GM18499 (cell line): ENCODE measurements around the gene CPNE5.

ENCODE experiments used
- ATAC-seq: cut with Tn5 transposase; IDR thresholded peaks from one replicate; pipeline ENCODE4 v1.9.1; 2021; ENCODE audit warnings: moderate number of reproducible peaks; ENCODE audit not compliant: insufficient read depth, unreplicated experiment

The CPNE5 gene

DNA sequence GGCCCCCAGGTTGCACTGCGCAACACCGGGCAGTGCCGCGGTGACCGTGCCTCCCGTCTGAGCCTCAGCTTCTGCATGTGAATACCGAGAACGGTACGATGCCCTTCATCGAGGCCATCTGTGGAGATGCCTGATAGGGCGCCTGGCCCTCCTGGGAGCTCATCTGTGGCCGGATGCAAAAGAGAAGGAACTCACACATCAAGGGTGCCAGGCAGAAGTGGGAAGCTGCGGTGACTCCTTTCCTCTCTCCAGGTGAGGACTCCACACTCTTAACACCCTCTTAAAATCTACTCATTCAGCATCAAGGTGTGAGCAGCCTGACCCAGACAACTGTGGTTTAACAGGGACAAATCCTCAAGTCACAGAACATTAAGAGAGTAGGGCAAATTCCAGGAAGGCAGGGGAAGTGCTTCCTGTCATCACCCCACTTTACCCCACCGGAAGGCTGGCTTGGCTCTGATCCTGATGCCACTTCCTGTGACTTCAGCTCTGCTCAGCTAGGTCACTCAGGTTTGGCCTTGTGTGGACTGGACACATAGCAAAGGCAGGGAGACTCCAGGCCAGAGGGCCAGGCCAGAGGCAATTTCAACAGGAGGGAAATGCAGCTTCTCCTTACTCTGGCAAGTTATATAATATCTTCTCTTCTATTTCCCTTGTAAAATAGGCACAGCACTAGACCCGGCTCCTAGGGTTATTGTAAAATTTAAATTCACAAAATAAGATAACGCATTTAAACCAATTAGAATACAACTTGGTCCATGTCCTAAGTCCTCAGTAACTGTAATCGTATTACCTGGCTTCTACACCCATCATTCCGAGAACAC lies 69.4 kb downstream of the CPNE5 start:
- ATAC-seq = no peak

DNA sequence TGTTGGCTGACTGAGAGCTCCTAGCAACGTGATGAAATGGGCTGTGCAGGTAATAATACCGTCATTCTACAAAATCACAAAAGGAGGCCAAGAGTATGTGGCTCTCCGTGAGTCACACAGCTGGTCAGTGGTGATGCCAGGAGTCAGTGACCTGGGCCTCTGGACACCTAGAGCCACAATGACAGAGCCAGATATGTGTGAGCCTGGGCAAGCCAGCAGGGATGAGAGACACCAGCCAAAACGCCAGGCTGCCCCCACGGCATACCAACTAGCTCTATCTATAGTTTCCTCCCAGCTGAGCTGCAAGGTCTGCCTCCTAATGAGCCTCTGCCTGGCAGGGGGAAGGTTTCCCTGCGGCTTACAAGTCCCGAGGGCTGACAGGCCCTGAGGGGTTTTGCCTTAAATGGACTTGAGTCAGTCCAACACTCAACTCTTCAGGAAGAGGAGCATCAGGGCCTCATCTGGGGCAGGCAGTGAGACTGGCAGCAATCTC lies 70.0 kb downstream of the CPNE5 start:
- ATAC-seq = no peak

- no peak for ATAC-seq
Observed at GRCh38 chr6:36766399-36766945, 72.8 kb downstream of the CPNE5 start.

DNA sequence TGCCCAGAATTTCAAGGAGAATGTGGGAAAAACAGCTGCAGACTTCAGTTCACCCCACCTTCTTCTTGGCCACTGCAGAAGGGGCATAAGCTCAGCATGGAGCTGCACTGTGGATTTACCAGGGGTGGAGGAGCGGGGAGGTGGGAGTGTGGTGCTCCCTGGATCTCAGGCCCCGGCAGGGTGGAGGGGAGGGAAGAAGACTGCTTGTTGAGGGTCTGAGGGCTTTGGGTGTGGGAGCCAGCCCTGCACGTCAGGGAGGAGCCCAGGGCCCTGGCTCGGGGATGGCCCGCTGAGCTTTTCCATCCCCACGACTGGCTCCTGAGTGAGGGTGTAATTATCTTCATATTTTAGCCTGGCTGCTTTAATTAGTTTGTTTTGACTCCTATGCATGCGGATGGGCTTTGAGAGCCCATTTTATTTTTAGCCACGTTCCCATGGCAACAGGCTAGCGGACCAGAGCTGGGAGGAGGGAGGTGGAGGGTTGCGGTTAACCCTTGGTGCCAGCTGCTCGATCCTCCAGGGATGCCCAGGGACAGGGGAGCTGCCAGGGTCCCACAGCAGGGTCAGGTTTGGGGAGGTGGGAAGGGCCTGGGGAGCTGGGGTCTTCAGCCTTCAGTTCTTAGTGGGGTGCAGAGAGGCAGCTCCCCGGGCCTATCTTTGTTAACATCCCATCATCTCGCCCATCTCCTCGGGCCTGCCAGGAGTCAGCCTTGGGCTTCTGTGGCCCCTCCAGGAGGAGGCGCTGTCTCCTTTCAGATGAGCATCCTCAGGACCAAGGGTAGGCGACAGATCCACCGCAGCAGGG lies 73.4 kb downstream of the CPNE5 start:
- no peak for ATAC-seq

DNA sequence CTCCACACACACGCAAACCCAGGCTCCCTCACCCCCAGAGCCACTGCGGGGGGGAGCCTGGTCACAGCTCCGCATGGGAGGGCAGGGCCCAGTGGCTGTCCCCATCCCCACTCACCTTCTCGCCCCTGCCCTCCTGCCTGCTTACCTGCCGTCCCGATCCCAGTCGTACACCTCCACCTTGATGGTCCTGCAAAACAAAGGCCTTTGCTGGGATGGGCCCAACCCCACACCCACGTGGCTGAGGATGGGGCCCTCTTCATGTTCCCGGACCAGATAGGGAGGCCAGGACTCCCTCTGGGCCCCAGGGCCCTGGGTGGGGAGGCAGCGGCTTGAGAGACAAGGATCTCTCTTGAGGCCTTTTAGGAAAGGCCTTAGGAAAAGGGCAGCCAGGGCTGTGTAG lies 74.1 kb downstream of the CPNE5 start:
- no peak for ATAC-seq

GRCh38 chr6:36762123-36762522 lies 77.1 kb downstream of the CPNE5 start:
- ATAC-seq = no peak

DNA sequence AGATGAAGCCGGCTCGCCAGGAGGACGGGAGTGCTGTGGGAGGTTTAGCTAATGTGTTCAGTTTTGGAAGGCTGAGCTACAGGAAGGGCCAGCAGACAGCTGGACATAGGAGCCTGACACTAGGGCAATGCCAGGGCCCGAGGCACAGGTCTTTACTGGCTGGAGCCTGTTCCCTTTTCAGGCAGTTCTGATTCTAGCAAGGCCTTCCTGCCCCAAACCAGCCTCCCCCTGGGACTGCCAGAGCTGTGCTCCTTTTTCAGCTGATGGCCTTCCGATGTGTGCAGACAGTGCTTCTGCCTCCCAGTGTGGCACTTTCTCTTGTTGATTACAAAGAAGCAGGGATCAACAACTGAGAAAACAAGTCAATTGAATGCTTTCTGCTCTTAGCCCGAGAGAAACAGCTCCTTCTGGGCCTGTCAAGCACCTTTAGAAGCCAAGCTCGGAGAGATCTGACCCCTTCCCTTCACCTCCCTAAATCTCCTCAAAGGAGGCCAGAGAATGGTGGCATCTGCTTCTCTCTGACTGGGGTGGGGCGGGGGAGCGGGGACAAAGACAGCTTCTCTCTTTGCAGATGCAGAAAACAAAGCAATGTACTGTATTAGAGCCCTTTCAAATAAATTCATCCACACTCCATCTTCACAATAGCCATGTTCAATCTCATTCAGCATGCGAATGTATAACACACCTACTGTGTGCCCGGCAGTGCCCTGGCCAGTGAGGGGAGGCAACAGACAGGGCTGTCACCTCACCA lies 78.4 kb downstream of the CPNE5 start:
- no peak for ATAC-seq

GRCh38 chr6:36759148-36759759 lies 80.0 kb downstream of the CPNE5 start:
- no peak for ATAC-seq

DNA sequence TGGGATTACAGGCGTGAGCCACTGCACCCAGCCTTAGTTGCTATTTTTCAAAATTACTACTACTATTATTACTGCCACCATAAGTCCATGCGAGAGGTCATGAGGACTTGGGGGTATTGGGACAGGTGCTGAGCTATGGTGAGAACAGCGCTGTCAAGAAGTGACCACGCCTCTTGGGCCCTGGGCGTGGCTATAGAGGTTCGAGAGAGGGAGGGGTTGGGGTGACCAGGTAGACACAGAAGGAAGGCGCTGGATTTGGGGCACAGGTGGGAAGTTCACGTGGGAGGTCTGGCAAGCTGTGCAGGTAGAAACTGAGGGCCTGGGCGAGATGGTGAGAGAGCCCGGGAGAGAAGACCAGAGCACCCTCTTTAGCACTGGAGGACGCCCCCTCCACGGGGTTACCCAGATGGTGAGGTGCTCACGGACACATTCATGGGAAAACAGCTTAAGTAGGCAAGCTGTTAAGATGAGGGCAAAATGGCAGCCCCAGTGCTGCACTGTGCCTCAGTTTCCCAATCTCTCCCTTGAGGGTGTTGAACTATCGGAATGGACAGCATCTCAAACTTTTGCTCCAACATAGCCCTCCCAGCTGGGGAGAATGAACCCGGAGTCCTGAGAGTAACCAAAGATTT lies 80.6 kb downstream of the CPNE5 start:
- ATAC-seq = no peak

DNA sequence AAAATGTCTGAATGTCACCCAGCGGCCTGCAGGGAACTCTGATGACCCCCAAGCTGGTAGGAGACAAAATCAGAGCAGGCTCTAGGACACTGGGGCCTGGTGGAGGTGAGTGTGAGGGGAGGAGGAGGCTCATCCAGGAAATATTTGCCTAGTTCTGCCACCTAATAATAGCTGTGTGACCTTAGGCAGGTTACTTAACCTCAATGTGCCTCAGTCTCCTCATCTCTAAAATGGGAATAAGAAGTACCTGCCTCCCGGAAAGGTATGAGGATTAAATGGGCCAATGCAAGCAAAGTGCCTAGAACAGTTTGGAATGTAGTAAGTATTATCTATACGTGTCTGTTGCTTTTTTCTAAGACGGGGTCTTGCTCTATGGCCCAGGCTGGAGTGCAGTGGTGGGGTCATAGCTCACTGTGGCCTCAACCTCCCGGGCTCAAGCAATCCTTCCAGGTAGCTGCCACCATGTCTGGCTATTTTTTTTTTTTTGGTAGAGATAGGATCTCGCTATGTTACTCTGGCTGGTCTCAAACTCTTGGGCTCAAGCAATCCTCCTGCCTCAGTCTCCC lies 81.2 kb downstream of the CPNE5 start:
- no peak for ATAC-seq

DNA sequence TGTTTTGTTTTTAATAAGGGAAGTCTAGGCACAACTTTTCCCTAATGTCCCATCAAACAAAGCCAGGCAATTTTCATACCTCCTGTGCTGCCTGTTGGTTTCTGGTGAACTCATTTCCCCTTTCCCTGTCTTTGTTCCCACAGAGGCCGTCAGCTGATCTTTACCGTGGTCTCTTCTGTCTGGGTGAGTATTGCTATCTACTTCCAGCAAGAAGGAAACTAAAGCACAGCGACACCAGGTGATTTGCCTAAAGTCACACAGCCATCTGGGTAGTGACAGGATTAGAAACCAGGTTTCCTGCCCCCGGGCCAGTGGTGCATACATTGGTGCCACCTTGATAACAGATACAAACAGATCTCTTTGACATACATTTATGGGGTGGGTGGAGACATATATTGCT lies 82.0 kb downstream of the CPNE5 start:
- ATAC-seq = no peak

- ATAC-seq = no peak
Observed at GRCh38 chr6:36756786-36757185, 82.5 kb downstream of the CPNE5 start.

GRCh38 chr6:36755435-36756348 lies 83.6 kb downstream of the CPNE5 start:
- no peak for ATAC-seq

DNA sequence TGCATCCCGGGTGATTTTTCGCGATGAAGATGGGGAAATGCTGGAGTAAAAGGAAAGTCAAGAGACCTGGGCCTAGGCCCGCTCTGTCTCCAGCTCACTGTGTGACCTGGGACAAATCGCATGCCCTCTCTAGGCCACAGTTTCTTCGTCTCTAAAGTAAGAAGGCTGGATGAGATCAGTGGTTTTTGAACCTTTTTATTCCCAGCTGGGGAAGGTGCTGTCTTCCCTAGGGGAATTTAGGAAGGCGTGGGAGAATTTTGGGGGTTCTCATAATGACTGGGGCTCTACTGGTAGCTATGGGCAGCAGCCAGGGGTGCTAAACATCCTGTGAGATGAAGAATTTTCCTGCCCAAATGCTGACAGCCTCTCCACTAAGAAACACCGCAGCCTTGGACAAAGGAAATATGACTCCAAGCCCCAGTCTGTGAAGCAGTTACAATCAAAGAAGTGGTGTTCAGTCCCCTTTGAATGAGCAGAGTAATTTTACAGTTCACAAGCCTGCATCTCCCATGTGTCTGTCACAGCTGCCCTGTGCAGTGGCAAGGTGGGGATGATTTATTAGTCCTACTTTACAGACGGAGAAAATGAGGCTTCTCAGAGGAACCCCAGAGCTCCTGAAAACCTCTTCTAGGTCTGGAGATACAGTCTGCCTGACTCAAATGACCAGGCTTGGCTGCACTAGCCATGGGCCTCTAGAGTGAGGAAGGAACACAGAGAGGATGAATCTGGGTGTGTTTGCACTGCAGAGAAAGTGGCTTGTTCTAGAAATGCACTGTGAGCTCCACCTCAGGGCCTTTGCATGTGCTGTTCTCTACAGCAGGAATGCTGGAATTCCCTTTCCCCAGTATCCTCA lies 84.4 kb downstream of the CPNE5 start:
- ATAC-seq = no peak

DNA sequence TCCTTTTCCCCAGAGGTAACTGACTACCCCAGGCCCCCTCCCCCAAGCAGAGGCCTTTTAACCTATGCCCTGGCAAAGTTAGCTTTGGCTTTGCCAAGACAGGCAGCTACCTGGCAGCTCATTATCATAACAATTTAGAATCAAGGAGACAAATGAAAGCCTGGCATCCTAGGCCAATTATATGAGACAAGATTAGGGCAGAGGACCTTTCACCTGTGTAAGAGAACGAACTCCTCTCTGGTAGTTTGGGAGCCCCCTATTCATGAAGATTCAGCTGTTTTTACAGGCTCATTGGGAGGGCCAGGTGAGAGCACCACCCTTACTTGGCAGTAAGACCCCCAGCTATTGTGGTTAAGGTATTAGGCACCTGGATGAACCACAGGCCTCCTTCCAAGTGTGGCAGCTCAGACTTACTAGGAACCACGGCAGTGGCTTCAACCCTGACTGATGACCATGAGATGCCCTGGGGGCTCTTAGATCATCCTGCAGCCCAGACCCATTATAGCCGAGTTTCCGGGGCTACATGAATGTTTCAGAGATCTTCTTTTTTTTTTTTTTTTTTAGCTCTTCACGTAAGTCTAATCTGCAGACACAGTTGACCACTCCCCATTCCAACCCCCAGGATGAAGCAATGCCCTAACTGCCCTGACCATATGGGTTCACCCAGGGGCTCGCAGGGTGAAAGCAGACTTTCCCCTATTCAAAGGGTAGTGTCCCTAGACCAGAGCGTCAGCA lies 85.4 kb downstream of the CPNE5 start:
- ATAC-seq = no peak

DNA sequence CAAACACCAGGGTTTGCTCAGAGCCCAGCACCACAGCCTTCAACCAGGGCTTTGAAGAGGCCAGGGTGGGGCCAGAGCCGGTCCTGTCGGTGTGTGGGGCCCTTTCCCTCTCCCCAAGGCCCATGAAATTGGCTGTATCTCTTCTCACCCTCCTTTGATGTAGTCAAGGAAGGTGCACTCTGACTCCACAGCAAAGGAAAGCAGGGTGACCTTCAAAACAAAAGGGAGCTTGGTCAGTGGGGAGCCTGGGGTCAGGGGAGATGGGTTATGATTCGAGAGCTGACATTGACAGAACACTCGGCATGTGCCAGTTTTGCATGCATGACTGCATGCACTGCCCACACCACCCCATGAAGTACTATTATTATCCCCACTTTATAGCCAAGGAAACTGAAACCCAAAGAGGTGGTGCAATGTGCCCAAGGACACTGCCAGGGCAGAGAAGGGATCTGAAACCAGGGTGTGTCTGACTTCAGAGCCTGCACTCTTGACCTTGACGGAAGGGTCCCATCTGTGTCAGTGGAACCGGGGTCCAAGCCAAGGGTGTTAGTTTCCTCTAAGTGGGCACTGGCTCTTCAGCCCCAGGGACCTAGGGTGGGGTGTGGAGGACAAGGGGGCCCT lies 86.2 kb downstream of the CPNE5 start:
- no peak for ATAC-seq
